Sigmoid colon (tissue), 7 donors: ENCODE data around the gene AP4B1. TPM values are rescaled to one million over a fixed set of nuclear protein-coding genes. Genes with fewer than 3 reads are reported as not detected.

Experiments
- DNase-seq: peaks from one replicate; pipeline ENCODE4 v3.0.0-alpha.2; 2019
- H3K27ac ChIP-seq, 4 donors: fragments of 200-600 bp; sonication (generic); one replicate each; pipeline ENCODE4 v1.5.1; 2016 to 2019; ENCODE audit warnings: mild to moderate bottlenecking in 1 of 4
- H3K27me3 ChIP-seq, 3 donors: fragments of 200-600 bp; sonication (generic); one replicate each; pipeline ENCODE4 v1.5.1; 2019; ENCODE audit warnings: mild to moderate bottlenecking in 1 of 3
- H3K36me3 ChIP-seq, 4 donors: fragments of 200-600 bp; sonication (generic); one replicate each; pipeline ENCODE4 v1.5.1; 2016 to 2019
- H3K4me1 ChIP-seq, 4 donors: fragments of 200-600 bp; sonication (generic); one replicate each; pipeline ENCODE4 v1.5.1; 2017 to 2019
- H3K4me3 ChIP-seq, 4 donors: fragments of 200-600 bp; sonication (generic); one replicate each; pipeline ENCODE4 v1.5.1; 2017 to 2019; ENCODE audit warnings: mild to moderate bottlenecking in 2 of 4, moderate library complexity in 1 of 4
- H3K9me3 ChIP-seq, 4 donors: fragments of 200-600 bp in 3 of 4; sonication (generic) in 3 of 4; one replicate each; pipeline versions ENCODE4 v1.5.1 to v1.6.1; 2013 to 2019
- CTCF ChIP-seq, 4 experiments: fragments of 450-650 bp in 3 of 4; fragments of 200-600 bp in 1 of 4; IDR thresholded peaks; one replicate each; pipeline ENCODE4 v1.5.1; 2016 to 2019; ENCODE audit warnings: antibody characterized with exemption in 4 of 4, mild to moderate bottlenecking in 3 of 4, moderate library complexity in 2 of 4
- EP300 ChIP-seq, 4 donors: sonication (generic); formaldehyde crosslinking; IDR thresholded peaks; one replicate each; pipeline ENCODE4 v1.6.1; 2017; ENCODE audit warnings: antibody characterized with exemption in 4 of 4
- POLR2A ChIP-seq, 2 donors: fragments of 450-650 bp; IDR thresholded peaks; one replicate each; pipeline ENCODE4 v1.6.1; 2016; ENCODE audit warnings: antibody characterized with exemption in 2 of 2, mild to moderate bottlenecking in 2 of 2, moderate library complexity in 2 of 2
- POLR2AphosphoS5 ChIP-seq, 4 donors: sonication (generic); formaldehyde crosslinking; IDR thresholded peaks; one replicate each; pipeline ENCODE4 v1.6.1; 2017; ENCODE audit warnings: antibody characterized with exemption in 4 of 4
- WGBS, 2 donors: extraction: QIAGEN DNeasy Blood & Tissue Kit; methylation state at CpG; one replicate each; pipeline ENCODE4 v1.1.7; 2013; 5-methylcytosine and 5-hydroxymethylcytosine counted together
- intact Hi-C: fragments of 100-400 bp; cut with DNase I; formaldehyde crosslinking; loops from one replicate; pipeline ENCODE4 v1.15.1; 2023
- polyA plus RNA-seq, 3 donors: library from polyadenylated mRNA; stranded (reverse); fragments of 200-250 nt; gene quantifications; one replicate each; pipeline ENCODE4 v1.2.3, GENCODE V29; 2013
- total RNA-seq, 4 donors: library from RNA; depleted of rRNA; stranded (reverse); fragments of >200 nt; gene quantifications; one replicate each; pipeline ENCODE4 v1.1.0, GENCODE V29; 2016
- donor health status: healthy with polysubstance abuse.
- donor health status: Bipolar disorder and iron deficiency.
- donor health status: healthy.

Gene AP4B1
- total and polyA plus RNA-seq, 7 donors, result 4.8 to 21.3 (median 8.0) TPM

GRCh38 chr1:113913887-113914664, 9.5 kb upstream of the AP4B1 start:
- intact Hi-C loops, result no loop called here
- 74 to 93% methylated on average over 5 of the region's 5 CpGs for WGBS, 2 donors

GRCh38 chr1:113913312-113913668, 8.7 kb upstream of the AP4B1 start:
- Histone ChIP-seq H3K4me1 (peaks cover 0 to 18% (median 13%) of the 10 kb centered on the region in 4 donors), H3K4me3 (peak overlapping the region in 1 of 4 donors; percentile 12), H3K9me3 (no peaks in the 10 kb centered on the region), H3K27me3 (no peaks in the 10 kb centered on the region), H3K36me3 (peaks cover 0 to 36% (median 8%) of the 10 kb centered on the region in 4 donors), H3K27ac (peak overlapping the region; percentile 63 to 80 (median 69))
- TF ChIP-seq CTCF (IDR thresholded peaks at IDR 0.05) (no peak), POLR2A (IDR thresholded peaks at IDR 0.05) (no peak), EP300 (IDR thresholded peaks at IDR 0.05) (no peak), POLR2AphosphoS5 (IDR thresholded peaks at IDR 0.05) (no peak)
- intact Hi-C loops, result no loop called here
- 56 to 65% methylated on average over 3 of the region's 3 CpGs for WGBS, 2 donors
- no peak for DNase-seq

More at GRCh38 chr1:113913887-113914664, 9.5 kb upstream of the AP4B1 start:
- Histone ChIP-seq H3K36me3 (peaks cover 0 to 28% (median 5%) of the 10 kb centered on the region in 4 donors), H3K27ac (peak overlapping the region in 1 of 4 donors; percentile 63), H3K4me1 (peaks cover 0 to 18% (median 13%) of the 10 kb centered on the region in 4 donors), H3K27me3 (no peaks in the 10 kb centered on the region), H3K4me3 (no peak overlapping the region), H3K9me3 (no peaks in the 10 kb centered on the region)
- TF ChIP-seq POLR2A (IDR thresholded peaks at IDR 0.05), result no peak
- no peak for TF ChIP-seq CTCF (IDR thresholded peaks at IDR 0.05)
- TF ChIP-seq EP300 (IDR thresholded peaks at IDR 0.05), result no peak
- TF ChIP-seq POLR2AphosphoS5 (IDR thresholded peaks at IDR 0.05), result no peak
- no peak for DNase-seq

- WGBS, 2 donors, result 68 to 70% methylated on average over 6 of the region's 6 CpGs
- H3K27ac ChIP-seq, result peak overlapping the region; percentile 63 to 80 (median 69)
- TF ChIP-seq EP300 (IDR thresholded peaks at IDR 0.05) (no peak), CTCF (IDR thresholded peaks at IDR 0.05) (no peak), POLR2A (IDR thresholded peaks at IDR 0.05) (no peak), POLR2AphosphoS5 (IDR thresholded peaks at IDR 0.05) (no peak)
- peak overlapping the region in 1 of 4 donors; percentile 12 for H3K4me3 ChIP-seq
- peaks cover 0 to 18% (median 13%) of the 10 kb centered on the region in 4 donors for H3K4me1 ChIP-seq
- no peak for DNase-seq
- no peaks in the 10 kb centered on the region for H3K27me3 ChIP-seq
- intact Hi-C loops, result no loop called here
- no peaks in the 10 kb centered on the region for H3K9me3 ChIP-seq
- peaks cover 0 to 41% (median 10%) of the 10 kb centered on the region in 4 donors for H3K36me3 ChIP-seq
Measured at GRCh38 chr1:113912594-113913311, 8.2 kb upstream of the AP4B1 start.

GRCh38 chr1:113905435-113905861, 849 bp upstream of the AP4B1 start:
- peak; percentile 77 for DNase-seq
- peaks cover 0 to 23% (median 21%) of the 10 kb centered on the region in 4 donors for H3K4me1 ChIP-seq
- intact Hi-C loops, result loop anchor here (1.0 to 10.0 kb wide), 5 partner anchors 24 to 511 kb away; partner anchors contain the start of genes HIPK1, MAGI3, OLFML3 and RSBN1
- no peaks in the 10 kb centered on the region for H3K9me3 ChIP-seq
- TF ChIP-seq POLR2A (IDR thresholded peaks at IDR 0.05) (no peak), CTCF (IDR thresholded peaks at IDR 0.05) (no peak), EP300 (IDR thresholded peaks at IDR 0.05) (no peak), POLR2AphosphoS5 (IDR thresholded peaks at IDR 0.05) (no peak)
- peaks cover 0 to 45% (median 10%) of the 10 kb centered on the region in 4 donors for H3K36me3 ChIP-seq
- H3K27ac ChIP-seq, result peak overlapping the region; percentile 87 to 95 (median 92)
- H3K4me3 ChIP-seq, result peak overlapping the region; percentile 67 to 81 (median 73)
- no peaks in the 10 kb centered on the region for H3K27me3 ChIP-seq
- 1% methylated on average over 17 of the region's 17 CpGs for WGBS, 2 donors
